ENCODE results near the gene VAV3.

- TF ChIP-seq CTCF (IDR thresholded peaks at IDR 0.05) (no peak), POLR2AphosphoS5 (IDR thresholded peaks at IDR 0.05) (no peak), EP300 (IDR thresholded peaks at IDR 0.05) (no peak), POLR2A (IDR thresholded peaks at IDR 0.05; ENCODE audit: low read depth) (no peak)
These were observed 21.3 kb downstream of the VAV3 start for GRCh38 chr1:107943694-107944093.
